Retina (tissue), 1 donor: ENCODE data around the gene TMEM123.
"Not testable (repeated sequence)": the region's sequence is repeated elsewhere in the genome, so short reads cannot be mapped to it uniquely, and the experiment has no call there.

Experiments used
- DNase-seq: peaks from one replicate; pipeline ENCODE4 v3.0.0-alpha.2; 2016

TMEM123 gene

GRCh38 chr11:102447941-102448868 is 4.4 kb downstream of the TMEM123 start:
- no peak for DNase-seq

DNA sequence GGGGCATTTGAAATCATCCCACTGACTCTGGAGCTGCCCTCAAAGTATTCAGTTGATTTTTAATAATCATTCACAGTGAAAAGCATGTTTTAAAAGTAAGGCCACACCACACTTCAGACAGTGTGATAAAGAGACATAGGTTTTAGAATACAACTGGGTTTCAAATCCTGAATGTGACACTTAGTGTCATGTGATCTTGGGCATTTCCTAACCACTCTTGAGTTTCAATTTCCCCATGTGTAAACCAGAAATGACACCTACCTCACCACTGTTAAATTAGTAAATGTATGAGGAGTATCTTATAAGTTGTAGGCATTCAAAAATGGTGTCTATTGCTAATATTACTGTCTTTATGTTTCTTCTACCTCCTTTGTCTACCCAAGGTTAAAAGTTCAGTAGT is 5.4 kb downstream of the TMEM123 start:
- no peak for DNase-seq

GRCh38 chr11:102446606-102447005 is 6.0 kb downstream of the TMEM123 start:
- no peak for DNase-seq

GRCh38 chr11:102444693-102445092 is 7.9 kb downstream of the TMEM123 start:
- not testable (repeated sequence) for DNase-seq

GRCh38 chr11:102444142-102444541 is 8.4 kb downstream of the TMEM123 start:
- not testable (repeated sequence) for DNase-seq

GRCh38 chr11:102439063-102439363 is 13.6 kb downstream of the TMEM123 start:
- DNase-seq = not testable (repeated sequence)

GRCh38 chr11:102438311-102439062 is 14.1 kb downstream of the TMEM123 start:
- no peak for DNase-seq

DNA sequence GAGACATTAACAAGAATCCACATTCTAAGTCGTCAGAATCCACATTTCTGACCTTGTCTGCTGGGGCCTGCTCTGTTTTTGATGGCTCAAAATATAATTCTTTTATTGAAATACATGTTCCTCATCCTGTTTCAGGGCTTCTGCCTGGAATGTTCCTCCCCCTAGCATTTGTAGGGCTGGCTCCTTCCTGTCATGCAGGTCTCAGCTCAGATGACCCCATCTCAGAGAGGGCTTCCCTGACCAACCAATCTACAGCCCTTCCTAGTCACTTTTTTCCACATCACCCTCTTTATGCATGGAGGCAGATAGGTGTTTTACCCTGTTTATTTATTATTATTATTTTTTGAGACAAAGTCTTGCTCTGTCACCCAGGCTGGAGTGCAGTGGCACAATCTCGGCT is 14.8 kb downstream of the TMEM123 start:
- DNase-seq = no peak

DNA sequence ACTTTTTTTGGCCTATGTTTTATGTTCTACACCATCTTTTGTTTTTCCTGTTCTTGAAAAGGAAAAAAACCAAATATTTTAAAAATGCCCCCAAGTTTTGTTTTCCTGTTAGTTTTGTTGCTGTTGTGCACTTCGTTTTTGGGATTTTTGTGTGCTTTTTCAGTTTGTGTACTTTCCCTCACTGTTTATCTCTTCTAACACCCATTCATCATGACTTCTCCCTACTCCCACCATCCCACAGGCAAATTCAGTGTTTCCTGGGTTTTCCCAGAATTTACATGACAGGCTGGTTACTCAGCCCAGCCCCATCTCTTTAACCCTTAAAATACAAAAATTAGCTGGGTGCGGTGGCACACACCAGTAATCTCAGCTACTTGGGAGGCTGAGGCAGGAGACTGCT is 15.6 kb downstream of the TMEM123 start:
- no peak for DNase-seq

DNA sequence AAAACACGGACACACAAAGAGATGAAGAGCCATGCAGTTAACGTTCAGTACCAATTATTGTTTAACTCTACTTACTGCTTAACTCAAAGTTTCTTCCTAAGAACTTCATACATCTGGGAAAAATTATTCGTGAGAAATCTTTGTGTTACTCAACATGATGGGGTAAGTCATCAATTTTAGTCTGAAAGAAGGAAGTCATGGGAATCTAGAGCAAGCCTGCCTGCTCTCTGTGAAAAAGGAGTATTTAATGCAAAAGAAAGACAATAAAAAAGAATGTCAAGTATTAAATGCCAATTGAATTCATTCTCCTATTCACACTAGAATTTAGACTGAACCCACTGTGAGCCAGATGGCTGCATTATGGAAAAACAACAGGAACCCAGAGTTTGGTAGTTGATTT is 16.0 kb downstream of the TMEM123 start:
- DNase-seq = no peak

GRCh38 chr11:102435688-102436087 is 16.9 kb downstream of the TMEM123 start:
- DNase-seq = no peak

DNA sequence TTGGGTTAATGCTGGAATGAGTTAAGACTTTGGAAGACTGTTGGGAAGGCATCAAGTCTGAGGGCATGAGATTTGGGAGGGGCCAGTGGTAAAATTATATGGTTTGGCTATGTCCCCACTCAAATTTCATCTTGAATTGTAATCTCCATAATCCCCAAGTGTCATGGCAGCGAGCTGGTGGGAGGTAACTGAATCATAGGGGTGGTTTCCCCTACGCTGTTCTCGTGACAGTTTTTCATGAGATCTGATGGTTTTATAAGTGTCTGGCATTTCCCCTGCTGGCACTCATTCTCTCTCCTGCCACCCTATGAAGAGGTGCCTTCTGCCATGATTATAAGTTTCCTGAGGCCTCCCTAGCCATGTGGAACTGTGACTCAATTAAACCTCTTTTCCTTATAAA is 19.0 kb downstream of the TMEM123 start:
- DNase-seq = not testable (repeated sequence)

- DNase-seq = not testable (repeated sequence)
Observed at GRCh38 chr11:102432560-102432959, 20.0 kb downstream of the TMEM123 start.

GRCh38 chr11:102431404-102431803 is 21.2 kb downstream of the TMEM123 start:
- no peak for DNase-seq

DNA sequence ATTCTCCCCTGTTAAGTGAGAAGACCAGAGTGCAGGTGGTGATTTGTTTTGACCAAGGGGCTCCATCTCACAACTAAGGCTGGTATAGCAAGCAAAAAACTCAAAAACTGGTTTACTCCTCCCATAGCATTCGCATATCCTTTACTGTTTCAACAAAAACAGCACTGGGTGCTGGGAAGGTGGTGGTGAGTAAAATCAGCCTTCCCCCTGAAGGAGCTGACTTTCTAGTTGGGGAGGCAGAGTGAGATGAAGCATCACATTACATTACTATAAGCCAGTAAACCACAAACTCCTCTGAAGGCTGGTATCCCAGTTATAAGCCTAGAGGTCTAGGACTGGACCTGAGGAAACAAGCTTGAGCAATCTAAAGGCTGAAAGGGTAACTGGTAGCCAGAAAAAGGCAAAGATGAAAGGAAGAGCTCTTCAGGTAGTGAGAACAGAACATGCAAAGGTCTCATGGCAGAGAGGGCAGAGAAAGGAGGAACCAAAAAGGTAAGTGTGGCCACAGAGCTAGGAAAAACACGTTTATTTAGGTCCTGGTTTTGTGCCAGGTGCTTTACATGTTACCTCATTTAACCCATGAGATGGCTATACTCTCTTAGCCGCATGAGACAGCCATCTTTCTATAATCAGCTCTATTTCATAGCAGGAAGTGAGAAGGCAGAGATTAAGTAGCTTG is 22.3 kb downstream of the TMEM123 start:
- no peak for DNase-seq

DNA sequence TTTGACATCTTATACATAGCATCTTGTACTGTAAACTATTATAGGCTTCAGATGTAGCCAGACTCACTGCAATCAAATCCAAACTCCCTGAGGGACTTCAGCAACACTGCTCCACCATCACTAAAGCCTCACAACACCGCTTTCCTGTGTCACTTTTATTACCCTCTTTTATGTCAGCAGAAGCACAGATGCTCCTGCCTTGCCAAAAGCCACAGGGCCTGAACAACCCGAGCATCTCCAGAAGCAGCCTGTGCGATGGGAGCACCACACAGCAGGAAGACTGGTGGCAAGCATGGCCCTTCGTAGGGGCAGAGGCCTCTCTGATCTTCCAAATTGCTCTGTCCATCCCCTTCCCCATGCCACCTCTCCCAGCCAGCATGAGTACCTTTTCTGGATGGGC is 22.9 kb downstream of the TMEM123 start:
- no peak for DNase-seq

- no peak for DNase-seq
Observed at GRCh38 chr11:102429226-102429625, 23.3 kb downstream of the TMEM123 start.

GRCh38 chr11:102428696-102429095 is 23.9 kb downstream of the TMEM123 start:
- DNase-seq = no peak

- no peak for DNase-seq
Observed at GRCh38 chr11:102427068-102427467, 25.5 kb downstream of the TMEM123 start.

- no peak for DNase-seq
Observed at GRCh38 chr11:102426570-102426969, 26.0 kb downstream of the TMEM123 start.

DNA sequence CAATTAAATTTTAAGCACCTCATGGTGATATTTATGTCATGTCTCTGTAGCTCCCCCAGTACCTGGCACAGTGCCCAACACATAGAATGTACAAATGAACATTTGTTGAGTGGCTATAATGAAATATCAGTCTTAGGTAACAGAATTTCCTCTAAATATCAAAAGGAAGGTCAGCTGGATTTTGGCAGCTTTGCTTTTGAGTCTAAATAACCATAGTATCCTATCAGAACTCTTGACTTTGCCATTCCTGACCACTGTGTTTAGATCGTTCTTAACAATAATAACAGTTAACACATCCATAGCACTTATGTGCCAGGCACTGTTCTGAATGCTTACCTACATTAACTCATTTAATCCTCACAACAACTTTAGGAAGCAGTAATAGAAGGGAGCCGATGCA is 26.6 kb downstream of the TMEM123 start:
- DNase-seq = no peak

DNA sequence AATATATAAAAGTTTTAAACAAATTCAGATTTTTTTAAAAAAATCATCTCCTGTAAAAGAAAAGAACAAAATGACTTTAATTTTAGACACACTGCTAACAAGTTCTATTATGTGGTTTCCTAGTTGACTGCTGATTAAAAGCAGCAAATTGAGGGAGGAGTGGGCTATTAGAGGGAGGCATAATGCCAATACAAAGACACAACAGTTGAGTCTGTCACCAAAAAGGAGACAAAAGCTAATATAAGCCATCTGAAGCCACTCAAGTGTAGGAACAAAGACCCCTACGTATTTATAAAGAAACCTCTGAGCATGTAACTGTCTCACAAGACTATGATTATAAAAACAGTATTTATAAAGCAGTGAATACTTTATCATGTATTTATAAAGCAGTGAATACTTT is 28.6 kb downstream of the TMEM123 start:
- no peak for DNase-seq
